Measurements from ENCODE around the gene PCSK5. TPM values are rescaled to one million over a fixed set of nuclear protein-coding genes. Genes with fewer than 3 reads are reported as not detected.

Gene PCSK5
- total RNA-seq, 1 donor from 2014 or later: 16.7 TPM

- H3K36me3 ChIP-seq (ENCODE audit: control insufficient read depth in 3 of 3, insufficient read depth in 3 of 3, low read length in 3 of 3): peaks cover 0 to 3% (median 0%) of the 10 kb centered on the region in 3 donors
- H3K4me3 ChIP-seq (ENCODE audit: low read length in 3 of 3): no peak overlapping the region
- no peak overlapping the region for H3K27ac ChIP-seq (ENCODE audit: low read depth, low read length)
Observed at GRCh38 chr9:76032038-76032796, 141.7 kb downstream of the PCSK5 start.

DNA sequence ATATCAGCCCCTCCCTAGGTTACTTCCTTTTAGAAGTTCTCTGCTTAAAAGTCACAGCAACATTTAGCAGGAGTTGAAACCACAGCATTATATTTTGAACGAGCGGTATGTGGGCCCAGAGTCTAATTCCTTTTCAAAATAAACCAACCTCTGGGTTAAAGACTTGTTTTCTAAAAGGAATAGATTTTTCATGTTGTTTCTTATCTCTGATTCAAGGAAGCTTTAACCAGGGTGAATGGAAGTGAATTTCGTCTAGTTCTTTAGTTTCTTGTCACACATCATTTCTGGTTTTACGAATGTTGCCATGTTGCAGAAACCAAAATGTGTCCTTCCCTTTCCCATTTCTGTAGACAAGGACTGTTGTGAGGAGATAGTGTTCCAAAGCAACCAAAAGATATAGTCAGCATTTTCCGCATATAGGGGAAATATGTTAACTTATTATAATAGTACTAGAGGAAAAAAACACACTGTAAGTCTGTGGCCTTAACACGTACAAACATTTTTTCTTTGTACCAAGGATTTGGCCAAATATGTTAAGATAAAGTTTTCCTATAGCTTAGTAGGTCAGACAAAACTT is 142.4 kb downstream of the PCSK5 start:
- Histone ChIP-seq H3K9me3 (ENCODE audit: control insufficient read depth in 3 of 3, low read length in 3 of 3) (no peaks in the 10 kb centered on the region), H3K4me3 (ENCODE audit: low read length in 3 of 3) (no peak overlapping the region), H3K9ac (ENCODE audit: low read depth in 1 of 3, low read length in 3 of 3) (no peak overlapping the region), H3K4me1 (ENCODE audit: control insufficient read depth in 3 of 3, insufficient read depth in 3 of 3, low read length in 3 of 3) (no peaks in the 10 kb centered on the region), H3K27me3 (ENCODE audit: control insufficient read depth in 3 of 3, insufficient read depth in 3 of 3, low read length in 3 of 3) (no peaks in the 10 kb centered on the region), H3K36me3 (ENCODE audit: control insufficient read depth in 3 of 3, insufficient read depth in 3 of 3, low read length in 3 of 3) (peaks cover 0 to 3% (median 0%) of the 10 kb centered on the region in 3 donors), H3K27ac (ENCODE audit: low read depth, low read length) (no peak overlapping the region)

More at GRCh38 chr9:76032038-76032796, 141.7 kb downstream of the PCSK5 start:
- Histone ChIP-seq H3K9me3 (ENCODE audit: control insufficient read depth in 3 of 3, low read length in 3 of 3) (no peaks in the 10 kb centered on the region), H3K4me1 (ENCODE audit: control insufficient read depth in 3 of 3, insufficient read depth in 3 of 3, low read length in 3 of 3) (no peaks in the 10 kb centered on the region), H3K27me3 (ENCODE audit: control insufficient read depth in 3 of 3, insufficient read depth in 3 of 3, low read length in 3 of 3) (no peaks in the 10 kb centered on the region), H3K9ac (ENCODE audit: low read depth in 1 of 3, low read length in 3 of 3) (no peak overlapping the region)

GRCh38 chr9:76034049-76034448 is 143.6 kb downstream of the PCSK5 start:
- Histone ChIP-seq H3K4me3 (ENCODE audit: low read length in 3 of 3) (no peak overlapping the region), H3K4me1 (ENCODE audit: control insufficient read depth in 3 of 3, insufficient read depth in 3 of 3, low read length in 3 of 3) (no peaks in the 10 kb centered on the region), H3K9ac (ENCODE audit: low read depth in 1 of 3, low read length in 3 of 3) (no peak overlapping the region), H3K36me3 (ENCODE audit: control insufficient read depth in 3 of 3, insufficient read depth in 3 of 3, low read length in 3 of 3) (peaks cover 0 to 3% (median 0%) of the 10 kb centered on the region in 3 donors), H3K9me3 (ENCODE audit: control insufficient read depth in 3 of 3, low read length in 3 of 3) (no peaks in the 10 kb centered on the region), H3K27ac (ENCODE audit: low read depth, low read length) (no peak overlapping the region), H3K27me3 (ENCODE audit: control insufficient read depth in 3 of 3, insufficient read depth in 3 of 3, low read length in 3 of 3) (no peaks in the 10 kb centered on the region)

DNA sequence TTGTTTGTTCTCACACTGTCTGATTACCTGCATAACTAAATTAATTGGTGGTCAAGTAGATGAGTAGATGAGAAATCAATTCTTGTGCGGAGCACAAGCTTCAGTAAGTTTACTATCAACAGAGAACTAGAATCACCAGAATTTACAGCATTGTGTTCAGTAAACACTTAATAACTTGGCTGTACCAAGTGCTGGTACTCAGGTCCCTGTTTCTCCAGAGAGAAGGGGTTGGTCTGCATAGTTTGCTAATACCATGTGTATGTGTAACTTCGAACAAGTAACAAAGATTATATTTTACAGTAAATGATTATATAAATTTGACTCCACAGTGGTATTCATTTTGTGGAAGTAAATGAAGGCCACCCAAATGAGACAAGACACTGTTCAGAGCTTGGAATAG is 146.3 kb downstream of the PCSK5 start:
- Histone ChIP-seq H3K36me3 (ENCODE audit: control insufficient read depth in 3 of 3, insufficient read depth in 3 of 3, low read length in 3 of 3) (peaks cover 0 to 3% (median 0%) of the 10 kb centered on the region in 3 donors), H3K4me1 (ENCODE audit: control insufficient read depth in 3 of 3, insufficient read depth in 3 of 3, low read length in 3 of 3) (no peaks in the 10 kb centered on the region), H3K4me3 (ENCODE audit: low read length in 3 of 3) (no peak overlapping the region), H3K9me3 (ENCODE audit: control insufficient read depth in 3 of 3, low read length in 3 of 3) (no peaks in the 10 kb centered on the region), H3K27ac (ENCODE audit: low read depth, low read length) (no peak overlapping the region), H3K9ac (ENCODE audit: low read depth in 1 of 3, low read length in 3 of 3) (no peak overlapping the region), H3K27me3 (ENCODE audit: control insufficient read depth in 3 of 3, insufficient read depth in 3 of 3, low read length in 3 of 3) (no peaks in the 10 kb centered on the region)

DNA sequence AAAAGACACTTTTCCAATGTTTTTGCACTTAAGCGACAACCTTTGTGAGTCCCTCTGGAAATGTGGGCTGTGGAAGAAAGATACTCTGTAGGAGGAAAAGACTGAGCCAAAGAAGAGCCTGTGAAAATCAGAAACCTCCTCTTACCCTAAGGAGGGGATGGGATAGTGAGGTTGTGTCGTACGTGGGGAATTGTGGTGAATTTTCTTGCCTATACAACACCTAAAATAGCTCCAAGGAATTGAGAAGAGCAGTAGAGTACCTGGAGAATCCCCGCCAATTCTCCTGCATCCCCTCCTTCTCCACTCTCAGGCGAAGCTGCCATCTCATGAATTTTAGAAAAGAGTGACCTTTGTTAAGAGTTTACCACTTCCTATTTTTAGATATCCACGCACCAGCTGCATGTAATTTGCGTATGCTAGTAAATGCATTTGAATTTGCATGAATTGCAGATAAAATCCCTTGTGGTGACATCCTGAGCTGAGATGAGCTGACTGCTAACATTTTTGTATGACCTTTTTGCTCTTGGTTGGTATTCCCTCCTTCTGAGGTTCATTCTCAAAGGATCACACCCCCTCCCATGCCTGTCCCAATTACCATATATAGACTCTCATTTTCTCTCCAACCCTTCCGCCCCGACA is 147.2 kb downstream of the PCSK5 start:
- H3K36me3 ChIP-seq (ENCODE audit: control insufficient read depth in 3 of 3, insufficient read depth in 3 of 3, low read length in 3 of 3): peaks cover 0 to 3% (median 0%) of the 10 kb centered on the region in 3 donors
- no peak overlapping the region for H3K9ac ChIP-seq (ENCODE audit: low read depth in 1 of 3, low read length in 3 of 3)
- no peak overlapping the region for H3K27ac ChIP-seq (ENCODE audit: low read depth, low read length)
- no peaks in the 10 kb centered on the region for H3K9me3 ChIP-seq (ENCODE audit: control insufficient read depth in 3 of 3, low read length in 3 of 3)
- no peaks in the 10 kb centered on the region for H3K4me1 ChIP-seq (ENCODE audit: control insufficient read depth in 3 of 3, insufficient read depth in 3 of 3, low read length in 3 of 3)
- H3K4me3 ChIP-seq (ENCODE audit: low read length in 3 of 3): no peak overlapping the region
- H3K27me3 ChIP-seq (ENCODE audit: control insufficient read depth in 3 of 3, insufficient read depth in 3 of 3, low read length in 3 of 3): no peaks in the 10 kb centered on the region

DNA sequence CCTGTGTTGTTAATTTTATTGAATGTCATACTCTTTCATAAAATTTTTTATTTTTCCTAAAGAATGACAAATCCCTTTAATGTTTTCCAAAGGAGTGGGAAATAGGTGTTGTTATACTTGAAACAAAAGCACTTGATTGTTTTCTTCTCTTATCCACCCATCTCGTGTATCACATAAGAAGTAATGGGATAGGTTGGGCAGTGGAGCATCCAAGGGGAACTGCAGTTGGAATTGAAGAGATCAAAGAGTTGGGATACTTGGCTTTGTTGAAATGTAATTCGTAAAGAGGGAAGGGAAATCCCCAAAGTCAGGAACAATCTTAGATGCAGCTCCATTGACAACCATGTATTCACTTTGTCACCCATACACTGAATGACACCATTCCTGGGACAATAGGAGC is 148.0 kb downstream of the PCSK5 start:
- no peak overlapping the region for H3K4me3 ChIP-seq (ENCODE audit: low read length in 3 of 3)
- H3K36me3 ChIP-seq (ENCODE audit: control insufficient read depth in 3 of 3, insufficient read depth in 3 of 3, low read length in 3 of 3): peaks cover 0 to 3% (median 0%) of the 10 kb centered on the region in 3 donors
- H3K27ac ChIP-seq (ENCODE audit: low read depth, low read length): no peak overlapping the region
- H3K9ac ChIP-seq (ENCODE audit: low read depth in 1 of 3, low read length in 3 of 3): no peak overlapping the region
- H3K9me3 ChIP-seq (ENCODE audit: control insufficient read depth in 3 of 3, low read length in 3 of 3): no peaks in the 10 kb centered on the region
- no peaks in the 10 kb centered on the region for H3K4me1 ChIP-seq (ENCODE audit: control insufficient read depth in 3 of 3, insufficient read depth in 3 of 3, low read length in 3 of 3)
- H3K27me3 ChIP-seq (ENCODE audit: control insufficient read depth in 3 of 3, insufficient read depth in 3 of 3, low read length in 3 of 3): no peaks in the 10 kb centered on the region

GRCh38 chr9:76044266-76044819 is 153.9 kb downstream of the PCSK5 start:
- no peaks in the 10 kb centered on the region for H3K36me3 ChIP-seq (ENCODE audit: control insufficient read depth in 3 of 3, insufficient read depth in 3 of 3, low read length in 3 of 3)
- no peaks in the 10 kb centered on the region for H3K27me3 ChIP-seq (ENCODE audit: control insufficient read depth in 3 of 3, insufficient read depth in 3 of 3, low read length in 3 of 3)
- no peak overlapping the region for H3K4me3 ChIP-seq (ENCODE audit: low read length in 3 of 3)
- no peaks in the 10 kb centered on the region for H3K4me1 ChIP-seq (ENCODE audit: control insufficient read depth in 3 of 3, insufficient read depth in 3 of 3, low read length in 3 of 3)
- no peak overlapping the region for H3K9ac ChIP-seq (ENCODE audit: low read depth in 1 of 3, low read length in 3 of 3)
- no peaks in the 10 kb centered on the region for H3K9me3 ChIP-seq (ENCODE audit: control insufficient read depth in 3 of 3, low read length in 3 of 3)
- H3K27ac ChIP-seq (ENCODE audit: low read depth, low read length): no peak overlapping the region

- H3K4me1 ChIP-seq (ENCODE audit: control insufficient read depth in 3 of 3, insufficient read depth in 3 of 3, low read length in 3 of 3): no peaks in the 10 kb centered on the region
- H3K27me3 ChIP-seq (ENCODE audit: control insufficient read depth in 3 of 3, insufficient read depth in 3 of 3, low read length in 3 of 3): no peaks in the 10 kb centered on the region
- no peak overlapping the region for H3K27ac ChIP-seq (ENCODE audit: low read depth, low read length)
- H3K4me3 ChIP-seq (ENCODE audit: low read length in 3 of 3): no peak overlapping the region
- no peaks in the 10 kb centered on the region for H3K9me3 ChIP-seq (ENCODE audit: control insufficient read depth in 3 of 3, low read length in 3 of 3)
- no peak overlapping the region for H3K9ac ChIP-seq (ENCODE audit: low read depth in 1 of 3, low read length in 3 of 3)
- H3K36me3 ChIP-seq (ENCODE audit: control insufficient read depth in 3 of 3, insufficient read depth in 3 of 3, low read length in 3 of 3): no peaks in the 10 kb centered on the region
Observed at GRCh38 chr9:76045221-76045620, 154.7 kb downstream of the PCSK5 start.

DNA sequence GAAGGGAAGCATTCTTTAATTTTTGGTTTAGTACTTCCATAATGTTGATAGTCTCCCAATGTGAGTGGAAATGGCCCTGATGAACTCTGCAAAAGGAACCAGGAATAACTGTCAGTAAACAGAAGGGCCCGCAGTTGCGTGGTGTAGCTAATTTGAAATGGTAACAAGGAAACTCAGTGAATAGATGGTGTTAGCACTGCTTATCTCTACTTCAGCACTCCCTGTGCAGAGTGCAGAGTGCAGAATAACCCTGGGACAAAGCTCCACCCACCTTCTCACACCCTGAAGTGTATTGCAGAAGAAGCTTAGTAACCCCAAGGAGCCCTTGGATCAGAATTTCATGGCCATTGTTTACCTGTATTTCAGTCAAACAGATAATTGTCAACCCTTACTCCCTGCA is 158.9 kb downstream of the PCSK5 start:
- peaks cover 0 to 2% (median 0%) of the 10 kb centered on the region in 3 donors for H3K36me3 ChIP-seq (ENCODE audit: control insufficient read depth in 3 of 3, insufficient read depth in 3 of 3, low read length in 3 of 3)
- H3K9ac ChIP-seq (ENCODE audit: low read depth in 1 of 3, low read length in 3 of 3): no peak overlapping the region
- H3K4me3 ChIP-seq (ENCODE audit: low read length in 3 of 3): no peak overlapping the region
- H3K27ac ChIP-seq (ENCODE audit: low read depth, low read length): no peak overlapping the region
- no peaks in the 10 kb centered on the region for H3K4me1 ChIP-seq (ENCODE audit: control insufficient read depth in 3 of 3, insufficient read depth in 3 of 3, low read length in 3 of 3)
- no peaks in the 10 kb centered on the region for H3K27me3 ChIP-seq (ENCODE audit: control insufficient read depth in 3 of 3, insufficient read depth in 3 of 3, low read length in 3 of 3)
- H3K9me3 ChIP-seq (ENCODE audit: control insufficient read depth in 3 of 3, low read length in 3 of 3): no peaks in the 10 kb centered on the region

- H3K36me3 ChIP-seq (ENCODE audit: control insufficient read depth in 3 of 3, insufficient read depth in 3 of 3, low read length in 3 of 3): no peaks in the 10 kb centered on the region
- H3K9ac ChIP-seq (ENCODE audit: low read depth in 1 of 3, low read length in 3 of 3): no peak overlapping the region
- no peaks in the 10 kb centered on the region for H3K27me3 ChIP-seq (ENCODE audit: control insufficient read depth in 3 of 3, insufficient read depth in 3 of 3, low read length in 3 of 3)
- no peaks in the 10 kb centered on the region for H3K4me1 ChIP-seq (ENCODE audit: control insufficient read depth in 3 of 3, insufficient read depth in 3 of 3, low read length in 3 of 3)
- no peaks in the 10 kb centered on the region for H3K9me3 ChIP-seq (ENCODE audit: control insufficient read depth in 3 of 3, low read length in 3 of 3)
- no peak overlapping the region for H3K27ac ChIP-seq (ENCODE audit: low read depth, low read length)
- H3K4me3 ChIP-seq (ENCODE audit: low read length in 3 of 3): no peak overlapping the region
Observed at GRCh38 chr9:76067696-76068095, 177.2 kb downstream of the PCSK5 start.
